WTC11 (cell line): ENCODE data around the gene TBCE. TPM values are rescaled to one million over a fixed set of nuclear protein-coding genes. Genes with fewer than 3 reads are reported as not detected.

Experiments used
- ATAC-seq: fragments of 200-7000 bp; cut with Tn5 transposase; 2 replicates; pipeline ENCODE4 v1.10.0; 2021; ENCODE audit warnings: mild to moderate bottlenecking, moderate library complexity
- Bru-seq: library from RNA; stranded (reverse); fragments of 400-500 nt; gene quantifications from one replicate; lab custom pipeline; 2021; lab: Mats Ljungman, UMichigan
- CTCF ChIA-PET: fragments of 300-600 bp; sonication (Branson Sonifier 250); formaldehyde crosslinking; loops from one replicate; lab custom pipeline; 2021; ENCODE audit warnings: antibody characterized with exemption; lab: Charles Lee
- POLR2A ChIA-PET: fragments of 350-600 bp; sonication (Branson Sonifier 250); formaldehyde crosslinking; loops from one replicate; lab custom pipeline; 2021; ENCODE audit warnings: antibody characterized with exemption; lab: Charles Lee
- DNase-seq: peaks from one replicate; pipeline ENCODE4 v3.0.0; 2021; ENCODE audit warnings: low spot score
- H3K27ac Mint-ChIP-seq: 2 replicates; pipeline ENCODE4 v1.8.0; 2021; ENCODE audit warnings: mixed read lengths
- H3K27me3 Mint-ChIP-seq: 2 replicates; pipeline ENCODE4 v1.8.0; 2021; ENCODE audit warnings: low read depth, mild to moderate bottlenecking, moderate library complexity, mixed read lengths
- H3K36me3 Mint-ChIP-seq: 2 replicates; pipeline ENCODE4 v1.8.0; 2021; ENCODE audit warnings: mixed read lengths
- H3K4me1 Mint-ChIP-seq: 2 replicates; pipeline ENCODE4 v1.8.0; 2022; ENCODE audit warnings: mixed read lengths
- H3K4me3 Mint-ChIP-seq: 2 replicates; pipeline ENCODE4 v1.8.0; 2021; ENCODE audit warnings: mild to moderate bottlenecking, moderate library complexity, mixed read lengths
- H3K9me3 Mint-ChIP-seq: 2 replicates; pipeline ENCODE4 v1.8.0; 2021; ENCODE audit warnings: mixed read lengths
- CBFB ChIP-seq: sonication (generic); formaldehyde crosslinking; IDR thresholded peaks from 2 replicates; pipeline ENCODE4 v1.8.1; 2022; ENCODE audit warnings: mild to moderate bottlenecking, low read depth, missing genetic modification reagents
- CREB1 ChIP-seq: sonication (generic); formaldehyde crosslinking; IDR thresholded peaks from 2 replicates; pipeline ENCODE4 v1.8.0; 2023; ENCODE audit warnings: mild to moderate bottlenecking, missing genetic modification reagents
- CREM ChIP-seq: sonication (generic); formaldehyde crosslinking; IDR thresholded peaks from 2 replicates; pipeline ENCODE4 v1.8.1; 2022; ENCODE audit warnings: mild to moderate bottlenecking, missing genetic modification reagents, moderate library complexity
- ESRRA ChIP-seq: sonication (generic); formaldehyde crosslinking; IDR thresholded peaks from 2 replicates; pipeline ENCODE4 v1.8.1; 2022; ENCODE audit warnings: mild to moderate bottlenecking, missing genetic modification reagents, borderline replicate concordance
- ETV6 ChIP-seq: sonication (generic); formaldehyde crosslinking; IDR thresholded peaks from 2 replicates; pipeline ENCODE4 v1.8.1; 2022; ENCODE audit warnings: mild to moderate bottlenecking, missing genetic modification reagents
- FOXJ3 ChIP-seq: sonication (generic); formaldehyde crosslinking; IDR thresholded peaks from 2 replicates; pipeline ENCODE4 v1.9.0; 2021; ENCODE audit warnings: missing genetic modification reagents, mild to moderate bottlenecking, borderline replicate concordance
- FOXK1 ChIP-seq: sonication (generic); formaldehyde crosslinking; IDR thresholded peaks from 2 replicates; pipeline ENCODE4 v1.8.0; 2022; ENCODE audit warnings: mild to moderate bottlenecking, moderate library complexity, missing genetic modification reagents
- FOXP1 ChIP-seq: sonication (generic); formaldehyde crosslinking; IDR thresholded peaks from 2 replicates; pipeline ENCODE4 v1.8.0; 2022; ENCODE audit warnings: missing genetic modification reagents, mild to moderate bottlenecking, moderate library complexity, borderline replicate concordance
- GABPB1 ChIP-seq: sonication (generic); formaldehyde crosslinking; IDR thresholded peaks from 2 replicates; pipeline ENCODE4 v1.8.1; 2023; ENCODE audit warnings: mild to moderate bottlenecking, missing genetic modification reagents
- GRHL2 ChIP-seq: fragments of 250-450 bp; sonication (Bioruptor Pico); IDR thresholded peaks from 2 replicates; pipeline ENCODE4 v1.8.0; 2022; ENCODE audit warnings: mild to moderate bottlenecking, moderate library complexity; ENCODE audit not compliant: insufficient replicate concordance, severe bottlenecking
- HMGA2 ChIP-seq: fragments of 250-450 bp; sonication (Bioruptor Pico); IDR thresholded peaks from 2 replicates; pipeline ENCODE4 v1.4.0; 2021; ENCODE audit warnings: mild to moderate bottlenecking, moderate library complexity
- KAT7 ChIP-seq: sonication (generic); formaldehyde crosslinking; IDR thresholded peaks from 2 replicates; pipeline ENCODE4 v1.8.1; 2023; ENCODE audit warnings: missing genetic modification reagents, mild to moderate bottlenecking, borderline replicate concordance
- NFE2L1 ChIP-seq: sonication (generic); formaldehyde crosslinking; IDR thresholded peaks from 2 replicates; pipeline ENCODE4 v1.8.1; 2023; ENCODE audit warnings: missing genetic modification reagents
- NFYB ChIP-seq: sonication (generic); formaldehyde crosslinking; conservative IDR thresholded peaks from 2 replicates; pipeline ENCODE4 v1.8.0; 2022; ENCODE audit warnings: low read depth, missing genetic modification reagents
- NR1H2 ChIP-seq: sonication (generic); formaldehyde crosslinking; IDR thresholded peaks from 2 replicates; pipeline ENCODE4 v1.9.0; 2021; ENCODE audit warnings: mild to moderate bottlenecking, moderate library complexity, missing genetic modification reagents
- NR2C2 ChIP-seq: sonication (generic); formaldehyde crosslinking; IDR thresholded peaks from 2 replicates; pipeline ENCODE4 v1.8.0; 2022; ENCODE audit warnings: mild to moderate bottlenecking, missing genetic modification reagents
- RORB ChIP-seq: fragments of 250-450 bp; sonication (Bioruptor Pico); IDR thresholded peaks from 2 replicates; pipeline ENCODE4 v1.9.0; 2021; ENCODE audit warnings: mild to moderate bottlenecking
- SMAD4 ChIP-seq: sonication (generic); formaldehyde crosslinking; IDR thresholded peaks from 2 replicates; pipeline ENCODE4 v1.8.0; 2022; ENCODE audit warnings: mild to moderate bottlenecking, missing genetic modification reagents
- SOX15 ChIP-seq: fragments of 250-450 bp; sonication (Bioruptor Pico); IDR thresholded peaks from 2 replicates; pipeline ENCODE4 v1.9.0; 2021; ENCODE audit warnings: mild to moderate bottlenecking
- SP1 ChIP-seq: sonication (generic); formaldehyde crosslinking; conservative IDR thresholded peaks from 2 replicates; pipeline ENCODE4 v1.8.1; 2022; ENCODE audit warnings: missing genetic modification reagents
- TCF7 ChIP-seq: sonication (generic); formaldehyde crosslinking; IDR thresholded peaks from 2 replicates; pipeline ENCODE4 v1.8.0; 2022; ENCODE audit warnings: mild to moderate bottlenecking, low read depth, missing genetic modification reagents, moderate library complexity
- TEAD1 ChIP-seq: sonication (generic); formaldehyde crosslinking; IDR thresholded peaks from 2 replicates; pipeline ENCODE4 v1.8.0; 2022; ENCODE audit warnings: mild to moderate bottlenecking, missing genetic modification reagents
- TEAD4 ChIP-seq: sonication (generic); formaldehyde crosslinking; IDR thresholded peaks from 2 replicates; pipeline ENCODE4 v1.8.0; 2022; ENCODE audit warnings: mild to moderate bottlenecking, missing genetic modification reagents
- ZMAT4 ChIP-seq: fragments of 250-450 bp; sonication (Bioruptor Pico); IDR thresholded peaks from 2 replicates; pipeline ENCODE4 v1.9.0; 2021; ENCODE audit warnings: mild to moderate bottlenecking
- ZNF396 ChIP-seq: fragments of 250-450 bp; sonication (Bioruptor Pico); IDR thresholded peaks from 2 replicates; pipeline ENCODE4 v1.8.0; 2021; ENCODE audit warnings: mild to moderate bottlenecking, moderate library complexity, borderline replicate concordance
- long read RNA-seq, 3 experiments: library from RNA in 1 of 3; library from capped mRNA in 1 of 3; library from polyadenylated mRNA in 1 of 3; unstranded in 2 of 3; stranded (forward) in 1 of 3; transcript quantifications; one replicate each; pipeline ENCODE4 v2.0.0, GENCODE V29; 2021
- total RNA-seq: library from RNA; stranded (reverse); gene quantifications from 3 replicates; pipeline ENCODE4 v1.2.3, GENCODE V29; 2021
- TF ChIP-seq, protein P1 (sequence below): sonication (generic); formaldehyde crosslinking; IDR thresholded peaks from 2 replicates; pipeline ENCODE4 v1.8.1; 2023; ENCODE audit warnings: mild to moderate bottlenecking, missing genetic modification reagents, moderate library complexity
- TF ChIP-seq, protein P2 (sequence below): sonication (generic); formaldehyde crosslinking; IDR thresholded peaks from 2 replicates; pipeline ENCODE4 v1.8.0; 2022; ENCODE audit warnings: mild to moderate bottlenecking, missing genetic modification reagents
- TF ChIP-seq, protein P3 (sequence below): sonication (generic); formaldehyde crosslinking; IDR thresholded peaks from 2 replicates; pipeline ENCODE4 v1.8.0; 2022; ENCODE audit warnings: mild to moderate bottlenecking, missing genetic modification reagents
- TF ChIP-seq, protein P4 (sequence below): sonication (generic); formaldehyde crosslinking; IDR thresholded peaks from 2 replicates; pipeline ENCODE4 v1.8.1; 2023; ENCODE audit warnings: mild to moderate bottlenecking, moderate library complexity, missing genetic modification reagents

TBCE gene
- total RNA-seq (33.3 to 40.1 TPM (median 34.8 TPM) in 3 replicates), Bru-seq, nascent RNA (percentile 62 among the genes with signal in this experiment)
- long read RNA-seq, experiment 1, full-length matches to known transcripts: 76 of 94 reads
- long read RNA-seq, experiment 1, partial matches to known transcripts: 9 of 94 reads
- long read RNA-seq, experiment 1, other reads (novel, unspliced or antisense): 9 of 94 reads
- long read RNA-seq, experiment 2, full-length matches to known transcripts: 21 of 41 reads
- long read RNA-seq, experiment 2, partial matches to known transcripts: 13 of 41 reads
- long read RNA-seq, experiment 2, other reads (novel, unspliced or antisense): 7 of 41 reads
- long read RNA-seq, experiment 3, full-length matches to known transcripts: 152 of 167 reads
- long read RNA-seq, experiment 3, partial matches to known transcripts: 2 of 167 reads
- long read RNA-seq, experiment 3, other reads (novel, unspliced or antisense): 13 of 167 reads

DNA sequence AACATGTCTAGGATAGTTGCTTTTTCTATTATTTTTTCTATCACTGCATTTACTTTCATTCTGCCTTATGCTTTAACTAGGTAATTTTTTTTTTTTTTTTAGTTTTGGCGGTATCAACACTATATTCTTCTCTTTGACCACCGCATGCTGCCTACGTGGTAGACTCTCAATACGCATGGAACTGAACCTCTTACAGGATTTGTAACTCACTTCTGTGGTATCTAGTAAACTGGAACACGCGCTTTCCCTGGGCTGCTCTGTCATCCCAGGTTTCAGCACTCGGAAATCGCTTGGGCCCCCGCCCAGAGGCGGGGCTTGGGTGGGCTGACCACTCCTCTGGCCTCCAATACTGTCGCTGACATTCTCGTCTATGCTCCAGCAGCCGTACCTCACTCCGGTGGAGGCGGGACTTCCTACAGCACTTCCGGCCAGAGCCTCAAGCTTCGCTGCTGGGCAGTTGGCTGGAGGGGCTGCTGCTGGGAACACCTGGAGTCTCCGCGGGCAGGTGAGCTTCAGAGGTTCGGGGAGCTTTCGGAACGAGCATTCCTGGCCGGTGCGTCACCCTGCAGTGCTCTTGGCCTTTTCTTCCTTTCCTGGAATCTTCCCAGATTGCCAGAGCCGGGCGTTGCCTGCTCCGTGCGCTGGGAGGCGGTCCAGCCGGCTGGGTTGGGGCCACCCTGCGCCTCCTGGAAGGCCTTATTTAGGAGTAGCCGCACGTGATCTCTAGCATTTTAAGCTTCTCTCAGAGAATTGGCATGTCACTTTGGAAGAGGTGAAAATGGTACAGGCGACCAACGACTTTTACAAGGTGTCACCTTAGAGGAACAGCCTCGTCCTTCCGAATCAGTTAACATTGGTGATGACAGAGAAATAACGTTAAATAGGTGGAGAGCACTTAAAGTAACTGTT lies at the start of gene TBCE:
TBCE (plus strand) TSS at position 428 of the 909 bp plus-strand sequence. CDS start 12,623 bp downstream, outside the sequence.
- Mint-ChIP-seq H3K4me1 (peaks cover 20% of the 10 kb centered on the region), H3K9me3 (no peaks in the 10 kb centered on the region), H3K36me3 (peaks cover 7% of the 10 kb centered on the region), H3K4me3 (peak within 1 kb of the TSS; percentile 98), H3K27ac (peak within 1 kb of the TSS; percentile 99), H3K27me3 (no peaks in the 10 kb centered on the region; the same call in 1 of the 2 replicates)
- ChIA-PET POLR2A (interaction anchor here (0.6 to 1.8 kb wide), 7 partner anchors 27 to 215 kb away, joined by 3 to 18 read pairs (median 3); partner anchors contain the start of genes ARID4B, GGPS1 and RBM34), CTCF (interaction anchor here (0.6 to 1.3 kb wide), 5 partner anchors 48 to 543 kb away, joined by 3 to 8 read pairs (median 4); no protein-coding TSS in a partner anchor)
- peak; percentile 99 for ATAC-seq
- DNase-seq: peak; percentile 98
- 0 out of 2 replicates have a peak, but pooled peaks have one; percentile 23 for TF ChIP-seq FOXK1 (CRISPR knock-in tag)
- no peak for TF ChIP-seq RORB (CRISPR knock-in tag)
- TF ChIP-seq TEAD4 (CRISPR knock-in tag): no peak
- TF ChIP-seq CREB1 (CRISPR knock-in tag): no peak
- TF ChIP-seq TCF7 (CRISPR knock-in tag): no peak
- no peak for TF ChIP-seq ESRRA (CRISPR knock-in tag)
- TF ChIP-seq SMAD4 (CRISPR knock-in tag): no peak
- TF ChIP-seq HMGA2 (CRISPR knock-in tag): no peak
- TF ChIP-seq ZNF396 (CRISPR knock-in tag): no peak
- peak; percentile 17; the same call in 1 of the 2 replicates for TF ChIP-seq CREM (CRISPR knock-in tag)
- TF ChIP-seq SOX15 (CRISPR knock-in tag): no peak
- TF ChIP-seq, protein P1, sequence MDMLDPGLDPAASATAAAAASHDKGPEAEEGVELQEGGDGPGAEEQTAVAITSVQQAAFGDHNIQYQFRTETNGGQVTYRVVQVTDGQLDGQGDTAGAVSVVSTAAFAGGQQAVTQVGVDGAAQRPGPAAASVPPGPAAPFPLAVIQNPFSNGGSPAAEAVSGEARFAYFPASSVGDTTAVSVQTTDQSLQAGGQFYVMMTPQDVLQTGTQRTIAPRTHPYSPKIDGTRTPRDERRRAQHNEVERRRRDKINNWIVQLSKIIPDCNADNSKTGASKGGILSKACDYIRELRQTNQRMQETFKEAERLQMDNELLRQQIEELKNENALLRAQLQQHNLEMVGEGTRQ (CRISPR knock-in tag): peak; percentile 87
- TF ChIP-seq ETV6 (CRISPR knock-in tag): no peak
- TF ChIP-seq GRHL2 (CRISPR knock-in tag): no peak
- peak; percentile 32; the same call in 1 of the 2 replicates for TF ChIP-seq TEAD1 (CRISPR knock-in tag)
- no peak for TF ChIP-seq NFYB (CRISPR knock-in tag)
- TF ChIP-seq SP1 (CRISPR knock-in tag): peak; percentile 71
- TF ChIP-seq NR1H2 (CRISPR knock-in tag): no peak
- TF ChIP-seq CBFB: 0 out of 2 replicates have a peak, but pooled peaks have one; percentile 43
- TF ChIP-seq, protein P2, sequence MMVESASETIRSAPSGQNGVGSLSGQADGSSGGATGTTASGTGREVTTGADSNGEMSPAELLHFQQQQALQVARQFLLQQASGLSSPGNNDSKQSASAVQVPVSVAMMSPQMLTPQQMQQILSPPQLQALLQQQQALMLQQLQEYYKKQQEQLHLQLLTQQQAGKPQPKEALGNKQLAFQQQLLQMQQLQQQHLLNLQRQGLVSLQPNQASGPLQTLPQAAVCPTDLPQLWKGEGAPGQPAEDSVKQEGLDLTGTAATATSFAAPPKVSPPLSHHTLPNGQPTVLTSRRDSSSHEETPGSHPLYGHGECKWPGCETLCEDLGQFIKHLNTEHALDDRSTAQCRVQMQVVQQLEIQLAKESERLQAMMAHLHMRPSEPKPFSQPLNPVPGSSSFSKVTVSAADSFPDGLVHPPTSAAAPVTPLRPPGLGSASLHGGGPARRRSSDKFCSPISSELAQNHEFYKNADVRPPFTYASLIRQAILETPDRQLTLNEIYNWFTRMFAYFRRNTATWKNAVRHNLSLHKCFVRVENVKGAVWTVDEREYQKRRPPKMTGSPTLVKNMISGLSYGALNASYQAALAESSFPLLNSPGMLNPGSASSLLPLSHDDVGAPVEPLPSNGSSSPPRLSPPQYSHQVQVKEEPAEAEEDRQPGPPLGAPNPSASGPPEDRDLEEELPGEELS (CRISPR knock-in tag): peak; percentile 58; the same call in 1 of the 2 replicates
- peak; percentile 47; the same call in 1 of the 2 replicates for TF ChIP-seq GABPB1 (CRISPR knock-in tag)
- TF ChIP-seq, protein P3, sequence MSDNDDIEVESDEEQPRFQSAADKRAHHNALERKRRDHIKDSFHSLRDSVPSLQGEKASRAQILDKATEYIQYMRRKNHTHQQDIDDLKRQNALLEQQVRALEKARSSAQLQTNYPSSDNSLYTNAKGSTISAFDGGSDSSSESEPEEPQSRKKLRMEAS (CRISPR knock-in tag): peak; percentile 79
- TF ChIP-seq FOXP1 (CRISPR knock-in tag): no peak; the same call in 1 of the 2 replicates
- no peak for TF ChIP-seq KAT7 (CRISPR knock-in tag)
- 0 out of 2 replicates have a peak, but pooled peaks have one; percentile 16 for TF ChIP-seq ZMAT4
- TF ChIP-seq NR2C2: no peak
- no peak for TF ChIP-seq FOXJ3 (CRISPR knock-in tag)
- no peak for TF ChIP-seq NFE2L1 (CRISPR knock-in tag)
- TF ChIP-seq, protein P4, sequence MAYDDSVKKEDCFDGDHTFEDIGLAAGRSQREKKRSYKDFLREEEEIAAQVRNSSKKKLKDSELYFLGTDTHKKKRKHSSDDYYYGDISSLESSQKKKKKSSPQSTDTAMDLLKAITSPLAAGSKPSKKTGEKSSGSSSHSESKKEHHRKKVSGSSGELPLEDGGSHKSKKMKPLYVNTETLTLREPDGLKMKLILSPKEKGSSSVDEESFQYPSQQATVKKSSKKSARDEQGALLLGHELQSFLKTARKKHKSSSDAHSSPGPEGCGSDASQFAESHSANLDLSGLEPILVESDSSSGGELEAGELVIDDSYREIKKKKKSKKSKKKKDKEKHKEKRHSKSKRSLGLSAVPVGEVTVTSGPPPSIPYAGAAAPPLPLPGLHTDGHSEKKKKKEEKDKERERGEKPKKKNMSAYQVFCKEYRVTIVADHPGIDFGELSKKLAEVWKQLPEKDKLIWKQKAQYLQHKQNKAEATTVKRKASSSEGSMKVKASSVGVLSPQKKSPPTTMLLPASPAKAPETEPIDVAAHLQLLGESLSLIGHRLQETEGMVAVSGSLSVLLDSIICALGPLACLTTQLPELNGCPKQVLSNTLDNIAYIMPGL (CRISPR knock-in tag): peak; percentile 37; the same call in 1 of the 2 replicates
